Right lobe of liver (tissue), 6 donors: ENCODE data around the gene BCOR. TPM values are rescaled to one million over a fixed set of nuclear protein-coding genes. Genes with fewer than 3 reads are reported as not detected.
A peak's percentile ranks its signal among the peaks of the same experiment; 100 is the strongest.

ENCODE experiments used
- ATAC-seq, 4 donors: fragments of 200-7000 bp; cut with Tn5 transposase; one replicate each; pipeline ENCODE4 v1.9.1; 2020; ENCODE audit warnings: mild to moderate bottlenecking in 4 of 4, moderate library complexity in 4 of 4
- DNase-seq, 3 donors: peaks; one replicate each; pipeline ENCODE4 v3.0.0-alpha.2; 2020
- H3K27ac ChIP-seq, 3 donors: fragments of 200-600 bp; one replicate each; pipeline ENCODE4 v1.8.0; 2022
- H3K27me3 ChIP-seq, 2 donors: fragments of 200-600 bp; one replicate each; pipeline ENCODE4 v1.8.0; 2022
- H3K36me3 ChIP-seq, 4 donors: fragments of 200-600 bp; sonication (generic) in 1 of 4; one replicate each; pipeline versions ENCODE4 v1.5.1 to v1.8.0; 2017 to 2022; ENCODE audit warnings: control low read depth in 1 of 4
- H3K4me1 ChIP-seq, 4 donors: fragments of 200-600 bp; sonication (generic) in 1 of 4; one replicate each; pipeline versions ENCODE4 v1.5.1 to v1.8.0; 2017 to 2022; ENCODE audit warnings: control low read depth in 1 of 4
- H3K4me3 ChIP-seq, 3 donors: fragments of 200-600 bp; one replicate each; pipeline ENCODE4 v1.8.0; 2022
- H3K9me3 ChIP-seq, 4 donors: fragments of 200-600 bp; sonication (generic) in 1 of 4; one replicate each; pipeline versions ENCODE4 v1.5.1 to v1.8.0; 2017 to 2022; ENCODE audit warnings: control low read depth in 1 of 4
- POLR2A ChIP-seq: fragments of 450-650 bp; IDR thresholded peaks from one replicate; pipeline ENCODE4 v1.6.1; 2017; ENCODE audit warnings: antibody characterized with exemption, mild to moderate bottlenecking
- WGBS: methylation state at CpG from one replicate; pipeline ENCODE4 v1.1.6; 2018; ENCODE audit warnings: low coverage, low lambda C conversion rate; ENCODE audit not compliant: insufficient coverage; ENCODE audit errors: missing lambda C conversion rate; 5-methylcytosine and 5-hydroxymethylcytosine counted together
- intact Hi-C, 2 donors: fragments of 100-400 bp; cut with DNase I; formaldehyde crosslinking; loops; one replicate each; pipeline versions ENCODE4 v1.11.2 to v1.14.1; 2022
- total RNA-seq, 6 experiments: library from RNA; depleted of rRNA in 2 of 6; stranded (reverse); fragments of >200 nt in 2 of 6; fragmentation: NEBNext Ultra II Directional in 3 of 6; extraction: Animal tissue kit (Norgen Biotek cat#: 25700) in 3 of 6; gene quantifications; one replicate each; pipeline versions ENCODE4 v1.1.0 to v1.2.4, GENCODE V29; 2016 to 2023
- TF ChIP-seq, protein P1 (sequence below), 4 donors: fragments of 200-600 bp in 3 of 4; fragments of 450-650 bp in 1 of 4; IDR thresholded peaks; one replicate each; pipeline versions ENCODE4 v1.5.1 to v1.8.0; 2016 to 2022; ENCODE audit warnings: antibody characterized with exemption in 4 of 4, mild to moderate bottlenecking in 2 of 4
- donor health status: DM: no; HTN: yes; CAD: no.
- donor health status: DM: no; HTN: no; CAD: no.
- donor health status: DM: no; HTN: no; CAD: no.
- donor health status: DM: no; HTN: yes; CAD: no.
- donor health status: DM: no; HTN: yes; CAD: no.

Gene BCOR
- total RNA-seq, 6 experiments from 2014 or later, result 9.4 to 16.6 (median 12.0) TPM

- DNase-seq (no peak), ATAC-seq (no peak)
- no peaks in the 10 kb centered on the region for H3K9me3 ChIP-seq
- intact Hi-C loops, result no loop called here
- H3K4me1 ChIP-seq, result peaks cover 0 to 25% (median 6%) of the 10 kb centered on the region in 4 donors
- TF ChIP-seq POLR2A, result no peak
- TF ChIP-seq, protein P1, sequence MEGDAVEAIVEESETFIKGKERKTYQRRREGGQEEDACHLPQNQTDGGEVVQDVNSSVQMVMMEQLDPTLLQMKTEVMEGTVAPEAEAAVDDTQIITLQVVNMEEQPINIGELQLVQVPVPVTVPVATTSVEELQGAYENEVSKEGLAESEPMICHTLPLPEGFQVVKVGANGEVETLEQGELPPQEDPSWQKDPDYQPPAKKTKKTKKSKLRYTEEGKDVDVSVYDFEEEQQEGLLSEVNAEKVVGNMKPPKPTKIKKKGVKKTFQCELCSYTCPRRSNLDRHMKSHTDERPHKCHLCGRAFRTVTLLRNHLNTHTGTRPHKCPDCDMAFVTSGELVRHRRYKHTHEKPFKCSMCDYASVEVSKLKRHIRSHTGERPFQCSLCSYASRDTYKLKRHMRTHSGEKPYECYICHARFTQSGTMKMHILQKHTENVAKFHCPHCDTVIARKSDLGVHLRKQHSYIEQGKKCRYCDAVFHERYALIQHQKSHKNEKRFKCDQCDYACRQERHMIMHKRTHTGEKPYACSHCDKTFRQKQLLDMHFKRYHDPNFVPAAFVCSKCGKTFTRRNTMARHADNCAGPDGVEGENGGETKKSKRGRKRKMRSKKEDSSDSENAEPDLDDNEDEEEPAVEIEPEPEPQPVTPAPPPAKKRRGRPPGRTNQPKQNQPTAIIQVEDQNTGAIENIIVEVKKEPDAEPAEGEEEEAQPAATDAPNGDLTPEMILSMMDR (IDR thresholded peaks at IDR 0.05), result no peak
- peaks cover 0 to 6% of the 10 kb centered on the region in 2 donors for H3K27me3 ChIP-seq
- H3K27ac ChIP-seq, result no peak overlapping the region
- no peak overlapping the region for H3K4me3 ChIP-seq
- H3K36me3 ChIP-seq, result no peaks in the 10 kb centered on the region
- WGBS, result 70% methylated on average over 6 of the region's 6 CpGs
Measured at GRCh38 chrX:40142417-40142816, 44.7 kb upstream of the BCOR start.

DNA sequence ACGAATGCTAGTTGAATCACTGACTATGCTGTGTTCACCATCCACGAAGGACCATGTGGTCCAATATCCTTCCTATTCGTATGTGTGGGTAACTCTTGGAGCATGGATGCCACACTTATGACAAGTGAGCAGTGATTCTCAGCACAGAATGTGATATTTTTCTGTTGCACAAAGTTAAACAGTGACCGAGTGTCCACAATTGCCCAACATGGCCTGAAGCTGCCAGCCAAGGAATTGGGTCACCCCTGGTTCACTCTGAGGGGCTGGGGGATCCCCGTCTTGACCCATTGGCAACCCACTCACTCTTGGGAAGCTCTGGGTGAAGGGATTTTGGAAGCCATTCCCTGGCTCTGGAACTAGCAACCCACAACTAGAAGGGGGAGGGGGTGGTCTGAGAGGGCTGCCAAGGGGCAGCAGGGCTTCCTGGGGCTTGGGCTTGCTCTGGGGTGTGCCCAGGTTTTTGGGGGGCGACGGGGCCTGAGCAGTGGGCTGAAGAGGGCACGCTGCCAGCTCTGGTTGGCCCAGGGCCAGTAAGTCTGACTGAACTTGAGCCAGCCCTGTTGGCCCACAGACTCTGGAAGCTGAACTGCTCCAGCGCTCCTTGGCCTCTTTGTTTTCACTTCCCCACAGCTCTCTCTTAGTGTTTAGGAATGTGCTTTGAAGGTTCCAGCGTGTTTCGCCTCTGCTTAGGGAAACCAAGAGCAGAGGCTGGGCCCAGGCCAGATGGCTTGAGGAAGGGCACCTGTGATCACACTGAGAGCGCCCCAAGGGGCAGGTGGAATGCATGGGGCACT, 43.1 kb upstream of the BCOR start:
- Histone ChIP-seq H3K9me3 (no peaks in the 10 kb centered on the region), H3K27me3 (peaks cover 0 to 4% of the 10 kb centered on the region in 2 donors), H3K4me3 (no peak overlapping the region), H3K4me1 (peaks cover 0 to 18% (median 6%) of the 10 kb centered on the region in 4 donors), H3K36me3 (no peaks in the 10 kb centered on the region), H3K27ac (peak overlapping the region in 2 of 3 donors; percentile 39 to 79)
- ATAC-seq (peak; percentile 82 to 92 (median 89)), DNase-seq (peak in 2 of 3 donors; percentile 65)
- TF ChIP-seq POLR2A, result no peak
- TF ChIP-seq, protein P1 (IDR thresholded peaks at IDR 0.05), result no peak
- intact Hi-C loops, result no loop called here
- WGBS, result 16% methylated on average over 7 of the region's 12 CpGs

GRCh38 chrX:40132751-40133150, 35.0 kb upstream of the BCOR start:
- WGBS, result 54% methylated on average over 7 of the region's 7 CpGs
- no peaks in the 10 kb centered on the region for H3K4me1 ChIP-seq
- no peaks in the 10 kb centered on the region for H3K9me3 ChIP-seq
- H3K27ac ChIP-seq, result peak overlapping the region in 2 of 3 donors; percentile 29 to 36
- peak; percentile 69 to 80 (median 73) for DNase-seq
- intact Hi-C loops, result no loop called here
- peak; percentile 90 to 98 (median 93) for ATAC-seq
- no peaks in the 10 kb centered on the region for H3K27me3 ChIP-seq
- TF ChIP-seq, protein P1 (IDR thresholded peaks at IDR 0.05), result no peak
- TF ChIP-seq POLR2A, result no peak
- no peak overlapping the region for H3K4me3 ChIP-seq
- H3K36me3 ChIP-seq, result no peaks in the 10 kb centered on the region

- TF ChIP-seq POLR2A, result no peak
- TF ChIP-seq, protein P1 (IDR thresholded peaks at IDR 0.05), result no peak
- H3K27ac ChIP-seq, result peak overlapping the region in 1 of 3 donors; percentile 29
- ATAC-seq (no peak), DNase-seq (no peak)
- no peaks in the 10 kb centered on the region for H3K27me3 ChIP-seq
- no peaks in the 10 kb centered on the region for H3K4me1 ChIP-seq
- no peak overlapping the region for H3K4me3 ChIP-seq
- 79% methylated on average over 7 of the region's 10 CpGs for WGBS
- intact Hi-C loops, result no loop called here
- H3K36me3 ChIP-seq, result no peaks in the 10 kb centered on the region
- H3K9me3 ChIP-seq, result no peaks in the 10 kb centered on the region
Measured at GRCh38 chrX:40131654-40132337, 34.0 kb upstream of the BCOR start.
